NCI-H2196 treated with DMSO at 0.1 percent for 48 hours (cell line): ENCODE data around the gene GPR37L1.
"Not testable (repeated sequence)": the region's sequence is repeated elsewhere in the genome, so short reads cannot be mapped to it uniquely, and the experiment has no call there.

Experiments used
- DNase-seq: peaks from one replicate; lab custom pipeline; 2025; ENCODE audit not compliant: unreplicated experiment; lab: John Stamatoyannopoulos, UW

Gene GPR37L1

GRCh38 chr1:202167054-202167453, 44.3 kb downstream of the GPR37L1 start:
- DNase-seq, result not testable (repeated sequence)

DNA sequence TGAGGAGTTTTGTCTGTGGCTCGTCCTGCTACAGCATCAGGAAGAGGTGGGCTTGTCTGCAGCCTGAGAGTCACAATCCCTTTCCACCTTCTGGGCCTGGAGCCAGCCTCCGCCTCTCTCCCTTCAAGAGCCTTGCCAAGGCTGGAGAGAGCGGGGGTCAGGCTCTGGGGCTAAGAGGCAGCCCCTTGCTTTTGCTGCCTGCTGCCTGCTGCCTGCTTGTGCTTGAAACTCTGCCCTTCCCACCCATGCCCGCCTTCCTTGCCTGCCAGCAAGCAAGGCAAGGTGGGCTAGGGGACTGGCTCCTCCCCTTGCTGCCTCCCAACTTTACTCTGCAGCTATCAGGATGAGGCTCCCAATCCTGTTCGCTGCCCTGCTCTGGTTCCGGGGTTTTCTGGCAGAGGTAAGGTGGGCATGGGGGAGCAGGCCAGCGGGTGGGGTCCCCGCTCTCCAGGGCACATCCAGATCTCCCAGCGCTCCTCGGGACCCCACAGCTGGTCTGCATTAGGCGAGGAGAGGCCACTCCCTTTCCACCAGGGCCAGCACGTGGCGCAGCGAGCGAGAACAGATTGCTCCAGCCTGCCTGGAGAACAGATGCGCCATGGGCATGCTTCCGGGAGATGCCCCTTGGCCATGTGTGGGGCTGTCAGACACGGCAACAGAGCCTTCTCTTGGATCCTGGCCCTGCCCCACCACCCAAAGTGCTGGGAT, 45.1 kb downstream of the GPR37L1 start:
- DNase-seq, result no peak

- DNase-seq, result no peak
Observed at GRCh38 chr1:202168861-202169260, 46.1 kb downstream of the GPR37L1 start.

DNA sequence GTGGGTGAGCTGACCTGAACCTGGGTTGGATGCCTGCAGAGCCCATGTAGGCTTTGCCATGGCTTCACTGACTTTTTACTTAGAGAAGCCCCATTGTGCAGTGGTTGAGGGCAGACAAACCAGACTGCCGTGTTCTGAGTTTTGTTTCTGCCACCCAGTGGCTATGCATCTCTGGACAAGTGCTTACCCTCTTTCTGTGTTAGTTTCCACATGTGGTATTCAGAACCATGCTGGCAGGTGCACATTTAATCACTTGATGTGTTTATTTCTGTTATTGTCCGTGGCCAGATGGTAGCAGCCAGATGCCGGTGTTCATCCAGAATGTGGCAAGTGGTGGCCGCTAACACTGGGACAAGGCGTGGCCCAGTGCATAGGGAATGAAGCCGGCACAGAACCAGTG, 48.0 kb downstream of the GPR37L1 start:
- no peak for DNase-seq

- DNase-seq, result no peak
Observed at GRCh38 chr1:202171292-202172014, 48.7 kb downstream of the GPR37L1 start.

DNA sequence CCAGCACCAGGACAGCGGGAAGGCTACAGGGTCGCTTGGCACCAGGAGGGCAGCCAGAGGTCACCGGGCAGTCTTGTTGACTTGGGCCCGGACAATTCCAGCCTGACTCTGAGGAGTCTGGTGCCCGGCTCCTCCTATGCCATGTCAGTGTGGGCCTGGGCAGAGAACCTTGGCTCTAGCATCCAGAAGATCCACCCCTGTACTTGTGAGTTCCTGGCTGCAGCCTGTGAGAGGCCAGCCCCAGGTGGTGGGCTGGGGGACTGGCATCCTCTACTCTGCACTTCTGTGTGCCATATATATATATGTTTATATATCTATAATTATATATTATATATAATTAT, 49.3 kb downstream of the GPR37L1 start:
- DNase-seq, result no peak

DNA sequence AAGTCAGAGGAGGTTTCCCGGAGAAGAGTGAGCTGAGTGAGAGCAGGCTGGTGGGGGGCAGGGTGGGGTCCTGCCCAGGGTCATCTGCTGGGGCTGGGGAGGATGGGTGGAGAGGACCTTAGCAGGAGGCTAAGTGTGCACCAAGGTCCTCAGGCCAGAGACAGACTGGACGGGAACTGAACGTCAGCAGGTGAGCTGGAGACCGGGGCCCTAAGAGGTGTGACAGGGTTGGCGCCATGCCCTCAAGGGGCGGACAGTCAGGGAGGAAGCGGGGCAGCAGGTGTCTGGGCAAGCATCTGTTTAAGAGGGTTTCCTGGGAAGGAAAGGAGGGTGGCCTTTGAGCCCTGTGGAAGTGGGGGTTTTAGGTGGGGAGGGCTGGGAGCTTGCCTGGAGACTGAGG, 51.3 kb downstream of the GPR37L1 start:
- DNase-seq, result no peak

GRCh38 chr1:202176949-202177927, 54.5 kb downstream of the GPR37L1 start:
- DNase-seq, result no peak

- DNase-seq, result no peak
Observed at GRCh38 chr1:202179828-202180750, 57.4 kb downstream of the GPR37L1 start.

- DNase-seq, result not testable (repeated sequence)
Observed at GRCh38 chr1:202180751-202181139, 58.0 kb downstream of the GPR37L1 start.

- no peak for DNase-seq
Observed at GRCh38 chr1:202181586-202181985, 58.9 kb downstream of the GPR37L1 start.

- DNase-seq, result no peak
Observed at GRCh38 chr1:202182040-202182877, 59.5 kb downstream of the GPR37L1 start.
